ENCODE results near the gene RPS27L.

The RPS27L gene

GRCh38 chr15:63136742-63137141, 20.5 kb downstream of the RPS27L start:
- no peak for TF ChIP-seq Cebpa-rat (IDR thresholded peaks at IDR 0.05)
- Histone ChIP-seq H3K27ac (peak overlapping the region in 4 of 11 experiments; percentile 85 to 97 (median 94); a peak in 7 of 22 replicates), H4K20me1 (peaks cover 0 to 5% (median 0%) of the 10 kb centered on the region in 11 experiments; a peak in 1 of 22 replicates), H3K9ac (peak overlapping the region in 2 of 11 experiments; percentile 79 to 80; a peak in 3 of 22 replicates), H3K4me1 (peaks cover 0 to 53% (median 11%) of the 10 kb centered on the region in 10 experiments; a peak in 13 of 20 replicates), H3K4me3 (no peak overlapping the region), H3K9me3 (replicated peaks in 1 of 11) (no peaks in the 10 kb centered on the region), H3K36me3 (peaks cover 0 to 59% (median under 1%) of the 10 kb centered on the region in 11 experiments; a peak in 8 of 22 replicates), H3K4me2 (peak overlapping the region in 3 of 11 experiments; percentile 83 to 97 (median 93); a peak in 5 of 22 replicates), H3K27me3 (no peaks in the 10 kb centered on the region)

GRCh38 chr15:63135804-63136203, 21.5 kb downstream of the RPS27L start:
- Histone ChIP-seq H3K27ac (peak overlapping the region in 7 of 11 experiments; percentile 14 to 97 (median 85); a peak in 13 of 22 replicates), H3K9me3 (replicated peaks in 1 of 11) (no peaks in the 10 kb centered on the region), H4K20me1 (peaks cover 0 to 5% (median 0%) of the 10 kb centered on the region in 11 experiments; a peak in 3 of 22 replicates), H3K27me3 (no peaks in the 10 kb centered on the region), H3K4me2 (peak overlapping the region in 8 of 11 experiments; percentile 4 to 97 (median 66); a peak in 13 of 22 replicates), H3K4me3 (no peak overlapping the region), H3K9ac (peak overlapping the region in 6 of 11 experiments; percentile 18 to 80 (median 70); a peak in 10 of 22 replicates), H3K4me1 (peaks cover 0 to 53% (median 11%) of the 10 kb centered on the region in 10 experiments; a peak in 13 of 20 replicates), H3K36me3 (peaks cover 0 to 59% (median 8%) of the 10 kb centered on the region in 11 experiments; a peak in 10 of 22 replicates)
- TF ChIP-seq Cebpa-rat (IDR thresholded peaks at IDR 0.05): no peak

- H4K20me1 ChIP-seq: peaks cover 0 to 5% (median 0%) of the 10 kb centered on the region in 11 experiments; a peak in 3 of 22 replicates
- H3K36me3 ChIP-seq: peaks cover 1 to 59% (median 8%) of the 10 kb centered on the region in 11 experiments; a peak in 14 of 22 replicates
- H3K27ac ChIP-seq: peak overlapping the region in 7 of 11 experiments; percentile 14 to 97 (median 85); a peak in 13 of 22 replicates
- no peak overlapping the region for H3K4me3 ChIP-seq
- peak overlapping the region in 8 of 11 experiments; percentile 4 to 97 (median 66); a peak in 13 of 22 replicates for H3K4me2 ChIP-seq
- H3K4me1 ChIP-seq: peaks cover 0 to 53% (median 11%) of the 10 kb centered on the region in 10 experiments; a peak in 13 of 20 replicates
- H3K9ac ChIP-seq: peak overlapping the region in 6 of 11 experiments; percentile 18 to 80 (median 70); a peak in 10 of 22 replicates
- no peak for TF ChIP-seq Cebpa-rat (IDR thresholded peaks at IDR 0.05)
- H3K9me3 ChIP-seq (replicated peaks in 1 of 11): no peaks in the 10 kb centered on the region
- no peaks in the 10 kb centered on the region for H3K27me3 ChIP-seq
These were observed 22.0 kb downstream of the RPS27L start for GRCh38 chr15:63135281-63135680.

- Histone ChIP-seq H4K20me1 (peaks cover 0 to 14% (median 0%) of the 10 kb centered on the region in 11 experiments; a peak in 3 of 22 replicates), H3K27me3 (no peaks in the 10 kb centered on the region), H3K27ac (peak overlapping the region in 4 of 11 experiments; percentile 13 to 97 (median 94); a peak in 7 of 22 replicates), H3K4me2 (peak overlapping the region in 3 of 11 experiments; percentile 52 to 97 (median 76); a peak in 6 of 22 replicates), H3K9me3 (replicated peaks in 1 of 11) (no peaks in the 10 kb centered on the region), H3K9ac (no peak overlapping the region), H3K36me3 (peaks cover 5 to 59% (median 16%) of the 10 kb centered on the region in 11 experiments; a peak in 16 of 22 replicates), H3K4me1 (peaks cover 0 to 53% (median 11%) of the 10 kb centered on the region in 10 experiments; a peak in 13 of 20 replicates), H3K4me3 (no peak overlapping the region)
- TF ChIP-seq Cebpa-rat (IDR thresholded peaks at IDR 0.05): no peak
These were observed 22.9 kb downstream of the RPS27L start for GRCh38 chr15:63134245-63134985.

GRCh38 chr15:63133786-63134185, 23.5 kb downstream of the RPS27L start:
- peaks cover 0 to 58% (median 11%) of the 10 kb centered on the region in 10 experiments; a peak in 13 of 20 replicates for H3K4me1 ChIP-seq
- peak overlapping the region in 2 of 11 experiments; percentile 12 to 96; a peak in 3 of 22 replicates for H3K27ac ChIP-seq
- H4K20me1 ChIP-seq: peaks cover 0 to 20% (median 0%) of the 10 kb centered on the region in 11 experiments; a peak in 4 of 22 replicates
- H3K9ac ChIP-seq: no peak overlapping the region
- peaks cover 5 to 60% (median 21%) of the 10 kb centered on the region in 11 experiments; a peak in 16 of 22 replicates for H3K36me3 ChIP-seq
- H3K4me2 ChIP-seq: peak overlapping the region in 3 of 11 experiments; percentile 52 to 97 (median 76); a peak in 3 of 22 replicates
- no peaks in the 10 kb centered on the region for H3K9me3 ChIP-seq (replicated peaks in 1 of 11)
- no peaks in the 10 kb centered on the region for H3K27me3 ChIP-seq
- TF ChIP-seq Cebpa-rat (IDR thresholded peaks at IDR 0.05): no peak
- no peak overlapping the region for H3K4me3 ChIP-seq

- H3K4me3 ChIP-seq: no peak overlapping the region
- H3K27ac ChIP-seq: no peak overlapping the region
- no peak overlapping the region for H3K4me2 ChIP-seq
- no peak overlapping the region for H3K9ac ChIP-seq
- peaks cover 6 to 33% (median 14%) of the 10 kb centered on the region in 10 experiments; a peak in 17 of 20 replicates for H3K4me1 ChIP-seq
- no peaks in the 10 kb centered on the region for H3K27me3 ChIP-seq
- peaks cover 0 to 77% (median 0%) of the 10 kb centered on the region in 11 experiments; a peak in 5 of 22 replicates for H4K20me1 ChIP-seq
- H3K36me3 ChIP-seq: peaks cover 9 to 75% (median 34%) of the 10 kb centered on the region in 11 experiments; a peak in 17 of 22 replicates
- TF ChIP-seq Cebpa-rat (IDR thresholded peaks at IDR 0.05): no peak
- H3K9me3 ChIP-seq (replicated peaks in 1 of 11): no peaks in the 10 kb centered on the region
These were observed 30.6 kb downstream of the RPS27L start for GRCh38 chr15:63126726-63127125.

- H3K9ac ChIP-seq: no peak overlapping the region
- no peak overlapping the region for H3K27ac ChIP-seq
- peak overlapping the region in 1 of 10 experiments; percentile 90; a peak in 1 of 20 replicates for H3K4me3 ChIP-seq
- peaks cover 17 to 19% (median 18%) of the 10 kb centered on the region in 11 experiments for H3K9me3 ChIP-seq (replicated peaks in 1 of 11)
- peaks cover 8 to 58% (median 20%) of the 10 kb centered on the region in 11 experiments; a peak in 16 of 22 replicates for H3K36me3 ChIP-seq
- TF ChIP-seq Cebpa-rat (IDR thresholded peaks at IDR 0.05): no peak
- no peaks in the 10 kb centered on the region for H3K27me3 ChIP-seq
- H3K4me2 ChIP-seq: peak overlapping the region in 8 of 11 experiments; percentile 1 to 65 (median 46); a peak in 12 of 22 replicates
- H3K4me1 ChIP-seq: peaks cover 7 to 33% (median 14%) of the 10 kb centered on the region in 10 experiments; a peak in 17 of 20 replicates
- peaks cover 0 to 69% (median 0%) of the 10 kb centered on the region in 11 experiments; a peak in 5 of 22 replicates for H4K20me1 ChIP-seq
These were observed 32.8 kb downstream of the RPS27L start for GRCh38 chr15:63124506-63124905.
